Loucy (cell line): ENCODE results near the gene SORCS2.

Source experiments
- H2AFZ ChIP-seq: fragments of 200-600 bp; sonication (generic); 2 replicates; pipeline ENCODE4 v1.6.0; 2016; ENCODE audit warnings: antibody characterized with exemption, mild to moderate bottlenecking, low read length, moderate library complexity
- H3F3A ChIP-seq: fragments of 200-600 bp; 2 replicates; pipeline ENCODE4 v1.6.0; 2016; ENCODE audit warnings: antibody characterized with exemption, low read depth, mild to moderate bottlenecking
- H3K27me3 ChIP-seq: fragments of 200-600 bp; sonication (generic); 2 replicates; pipeline ENCODE4 v1.6.1; 2014; ENCODE audit warnings: low read length, mild to moderate bottlenecking; ENCODE audit not compliant: insufficient read depth, poor library complexity, severe bottlenecking
- H3K36me3 ChIP-seq: fragments of 200-600 bp; sonication (generic); 2 replicates; pipeline ENCODE4 v1.6.1; 2016; ENCODE audit warnings: low read length; ENCODE audit not compliant: insufficient read depth
- H3K4me1 ChIP-seq: fragments of 200-600 bp; sonication (generic); 2 replicates; pipeline ENCODE4 v1.5.1; 2014; ENCODE audit warnings: low read length, mild to moderate bottlenecking; ENCODE audit not compliant: insufficient read depth, poor library complexity, severe bottlenecking
- H3K4me2 ChIP-seq: fragments of 200-600 bp; sonication (generic); 2 replicates; pipeline ENCODE4 v1.6.0; 2014; ENCODE audit warnings: antibody characterized with exemption, low read length, low read depth, mild to moderate bottlenecking; ENCODE audit not compliant: poor library complexity, severe bottlenecking
- H3K4me3 ChIP-seq: fragments of 200-600 bp; sonication (generic); 2 replicates; pipeline ENCODE4 v1.5.1; 2014; ENCODE audit warnings: low read length, mild to moderate bottlenecking, mixed read lengths; ENCODE audit not compliant: poor library complexity, severe bottlenecking
- H3K79me2 ChIP-seq: fragments of 200-600 bp; sonication (generic); 2 replicates; pipeline ENCODE4 v1.6.1; 2014; ENCODE audit warnings: low read length; ENCODE audit not compliant: insufficient read depth
- H3K9ac ChIP-seq: fragments of 200-600 bp; sonication (generic); 2 replicates; pipeline ENCODE4 v1.6.0; 2014; ENCODE audit warnings: mild to moderate bottlenecking, low read depth, low read length, moderate library complexity; ENCODE audit not compliant: poor library complexity, severe bottlenecking
- H3K9me2 ChIP-seq: fragments of 200-600 bp; sonication (generic); replicated peaks from 2 replicates; pipeline ENCODE4 v1.6.1; 2016; ENCODE audit warnings: low read depth, low read length, mixed read lengths
- H3K9me3 ChIP-seq: fragments of 200-600 bp; sonication (generic); 2 replicates; pipeline ENCODE4 v1.6.1; 2014; ENCODE audit warnings: mild to moderate bottlenecking, antibody characterized with exemption, low read length, low read depth; ENCODE audit not compliant: insufficient read depth
- H4K20me1 ChIP-seq: fragments of 200-600 bp; sonication (generic); 2 replicates; pipeline ENCODE4 v1.6.0; 2014; ENCODE audit warnings: antibody characterized with exemption, low read length, mild to moderate bottlenecking; ENCODE audit not compliant: insufficient read depth, poor library complexity, severe bottlenecking
- EZH2phosphoT487 ChIP-seq: fragments of 200-600 bp; IDR thresholded peaks from 2 replicates; pipeline ENCODE4 v1.6.1; 2018; ENCODE audit warnings: antibody characterized with exemption, mild to moderate bottlenecking, moderate library complexity, borderline replicate concordance
- TF ChIP-seq, protein P1 (sequence below): fragments of 200-600 bp; sonication (generic); conservative IDR thresholded peaks from 2 replicates; pipeline ENCODE4 v1.5.1; 2014; ENCODE audit warnings: mild to moderate bottlenecking, antibody characterized with exemption, low read length

Gene SORCS2

DNA sequence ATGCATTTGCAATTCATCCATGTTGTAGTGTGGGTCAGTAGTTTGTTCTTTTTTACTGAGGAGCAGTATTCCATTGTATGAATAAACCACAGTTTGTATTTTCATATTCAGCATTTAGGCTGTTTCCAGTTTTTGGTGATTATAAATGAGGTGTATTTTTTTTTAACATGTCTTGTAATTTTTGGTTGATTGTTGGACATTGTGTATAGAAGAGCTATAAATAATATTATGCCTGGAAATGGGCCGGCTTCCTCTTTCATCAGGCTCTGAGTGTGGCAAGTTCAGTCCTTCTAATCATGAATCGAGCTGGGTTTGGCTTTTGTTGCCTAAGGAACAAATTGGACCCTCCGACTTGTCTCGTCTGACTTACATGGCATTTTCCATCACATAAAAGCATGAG lies 126.7 kb downstream of the SORCS2 start:
- Histone ChIP-seq H3K27me3 (no peaks in the 10 kb centered on the region), H3K9me2 (no peaks in the 10 kb centered on the region)

DNA sequence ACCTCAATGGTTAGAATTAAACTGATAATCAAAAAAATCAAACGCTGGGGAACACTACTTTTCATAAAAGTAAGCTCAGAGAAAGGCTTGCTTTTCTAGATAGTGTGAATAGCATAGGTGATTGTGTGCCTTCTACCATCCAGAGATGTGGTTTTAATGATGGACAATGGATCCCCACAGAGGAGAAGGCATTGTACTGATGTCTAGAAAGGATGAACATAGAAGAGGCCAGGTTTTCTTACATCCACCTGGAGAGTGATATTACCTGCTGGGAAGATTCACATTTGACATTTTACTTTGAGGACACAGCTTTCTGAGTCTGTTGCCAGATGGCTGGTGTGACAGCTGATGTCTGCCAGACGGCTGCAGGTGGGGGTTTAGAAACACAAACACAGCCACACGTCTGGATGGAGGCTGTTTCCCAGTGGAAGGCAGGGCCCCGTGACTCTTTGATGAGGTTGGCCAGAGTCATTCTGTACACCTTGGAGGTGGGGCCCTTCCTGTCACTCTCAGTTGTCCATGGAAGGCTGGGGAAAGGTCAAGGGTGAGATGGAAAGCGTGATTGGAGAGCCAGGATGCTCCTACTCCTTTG lies 128.0 kb downstream of the SORCS2 start:
- no peaks in the 10 kb centered on the region for H4K20me1 ChIP-seq

More for the DNA sequence above, 126.7 kb downstream of the SORCS2 start:
- Histone ChIP-seq H3K9me3 (peaks cover 15% of the 10 kb centered on the region; the same call in 1 of the 2 replicates), H3K4me2 (no peak overlapping the region), H3K79me2 (no peaks in the 10 kb centered on the region), H4K20me1 (no peaks in the 10 kb centered on the region), H3K4me3 (no peak overlapping the region), H3K4me1 (no peaks in the 10 kb centered on the region), H3K36me3 (no peaks in the 10 kb centered on the region), H3F3A (no peaks in the 10 kb centered on the region), H2AFZ (no peak overlapping the region), H3K9ac (no peak overlapping the region)
- TF ChIP-seq, protein P1, sequence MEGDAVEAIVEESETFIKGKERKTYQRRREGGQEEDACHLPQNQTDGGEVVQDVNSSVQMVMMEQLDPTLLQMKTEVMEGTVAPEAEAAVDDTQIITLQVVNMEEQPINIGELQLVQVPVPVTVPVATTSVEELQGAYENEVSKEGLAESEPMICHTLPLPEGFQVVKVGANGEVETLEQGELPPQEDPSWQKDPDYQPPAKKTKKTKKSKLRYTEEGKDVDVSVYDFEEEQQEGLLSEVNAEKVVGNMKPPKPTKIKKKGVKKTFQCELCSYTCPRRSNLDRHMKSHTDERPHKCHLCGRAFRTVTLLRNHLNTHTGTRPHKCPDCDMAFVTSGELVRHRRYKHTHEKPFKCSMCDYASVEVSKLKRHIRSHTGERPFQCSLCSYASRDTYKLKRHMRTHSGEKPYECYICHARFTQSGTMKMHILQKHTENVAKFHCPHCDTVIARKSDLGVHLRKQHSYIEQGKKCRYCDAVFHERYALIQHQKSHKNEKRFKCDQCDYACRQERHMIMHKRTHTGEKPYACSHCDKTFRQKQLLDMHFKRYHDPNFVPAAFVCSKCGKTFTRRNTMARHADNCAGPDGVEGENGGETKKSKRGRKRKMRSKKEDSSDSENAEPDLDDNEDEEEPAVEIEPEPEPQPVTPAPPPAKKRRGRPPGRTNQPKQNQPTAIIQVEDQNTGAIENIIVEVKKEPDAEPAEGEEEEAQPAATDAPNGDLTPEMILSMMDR = no peak
- no peak for TF ChIP-seq EZH2phosphoT487

DNA sequence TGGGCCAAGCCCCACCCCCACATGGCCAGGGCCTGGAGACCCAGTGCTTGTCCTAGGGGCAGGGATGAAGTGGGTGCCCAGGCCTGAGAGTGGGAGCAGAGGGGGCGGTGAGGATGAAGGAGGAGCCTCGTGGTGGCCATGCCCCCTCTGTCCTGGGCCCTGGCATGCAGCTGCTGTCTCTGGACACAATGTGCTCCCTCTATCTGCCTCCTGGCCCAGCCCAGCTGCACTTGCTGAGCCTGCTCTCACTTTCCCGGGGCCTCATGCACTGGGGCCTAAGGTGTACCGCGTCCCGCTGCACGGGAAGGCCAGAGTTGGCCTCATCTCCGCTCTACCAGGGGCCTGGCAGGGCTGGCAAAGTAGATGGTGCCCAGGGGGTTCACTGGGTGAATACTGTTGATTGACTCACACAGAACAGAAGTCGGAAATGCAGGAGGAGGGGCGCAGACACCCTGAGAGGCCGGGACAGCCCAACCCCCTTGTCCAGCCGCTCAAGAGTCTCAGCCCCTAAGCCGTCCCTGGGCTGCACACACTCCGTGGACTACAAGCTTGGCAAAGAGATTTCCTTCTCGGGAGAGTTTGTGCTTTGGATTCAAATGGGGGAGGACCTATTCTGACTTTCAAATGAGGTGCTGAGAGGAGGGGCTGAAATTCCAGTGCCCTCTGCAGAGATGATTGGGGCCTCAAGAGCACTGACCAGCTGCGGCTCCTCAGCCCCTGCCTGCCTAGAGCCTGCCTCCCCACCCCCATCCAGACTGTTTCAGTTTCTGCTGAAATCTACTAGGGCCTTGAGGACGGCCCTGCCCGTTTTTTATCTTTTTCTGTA lies 130.0 kb downstream of the SORCS2 start:
- Histone ChIP-seq H2AFZ (no peak overlapping the region), H3K9ac (no peak overlapping the region), H3K4me2 (no peak overlapping the region)

More for the DNA sequence above, 128.0 kb downstream of the SORCS2 start:
- Histone ChIP-seq H2AFZ (no peak overlapping the region), H3K27me3 (no peaks in the 10 kb centered on the region), H3K4me3 (no peak overlapping the region), H3K9me2 (no peaks in the 10 kb centered on the region), H3K9ac (no peak overlapping the region), H3K36me3 (no peaks in the 10 kb centered on the region), H3F3A (no peaks in the 10 kb centered on the region), H3K9me3 (peaks cover 15% of the 10 kb centered on the region; the same call in 1 of the 2 replicates), H3K79me2 (no peaks in the 10 kb centered on the region), H3K4me2 (no peak overlapping the region), H3K4me1 (no peaks in the 10 kb centered on the region)
- TF ChIP-seq EZH2phosphoT487 = no peak
- TF ChIP-seq, protein P1 = no peak

More for the DNA sequence above, 130.0 kb downstream of the SORCS2 start:
- H3K79me2 ChIP-seq = no peaks in the 10 kb centered on the region
- H3K27me3 ChIP-seq = no peaks in the 10 kb centered on the region
- H3K9me3 ChIP-seq = peaks cover 8% of the 10 kb centered on the region; the same call in 1 of the 2 replicates
- H3K4me1 ChIP-seq = no peaks in the 10 kb centered on the region
- H3K9me2 ChIP-seq = no peaks in the 10 kb centered on the region
- no peak for TF ChIP-seq EZH2phosphoT487
- TF ChIP-seq, protein P1 = no peak
- no peaks in the 10 kb centered on the region for H3K36me3 ChIP-seq
- H3K4me3 ChIP-seq = no peak overlapping the region
- no peaks in the 10 kb centered on the region for H3F3A ChIP-seq
- no peaks in the 10 kb centered on the region for H4K20me1 ChIP-seq
